OCI-LY1 (cell line): ENCODE results near the gene RFX5.

ENCODE experiments used
- H2AFZ ChIP-seq: fragments of 200-600 bp; sonication (generic), shearing (Covaris generic); 2 replicates; pipeline ENCODE4 v1.6.0; 2014; ENCODE audit warnings: antibody characterized with exemption, mild to moderate bottlenecking, low read length
- H3F3A ChIP-seq: fragments of 200-600 bp; sonication (generic), shearing (Covaris generic); 2 replicates; pipeline ENCODE4 v1.6.0; 2014; ENCODE audit warnings: mild to moderate bottlenecking, antibody characterized with exemption, low read length, moderate library complexity; ENCODE audit not compliant: insufficient read depth
- H3K27ac ChIP-seq: fragments of 200-600 bp; sonication (generic); 2 replicates; pipeline ENCODE4 v1.5.1; 2014; ENCODE audit warnings: low read length, mixed run types, mild to moderate bottlenecking, low read depth; ENCODE audit not compliant: poor library complexity, severe bottlenecking
- H3K27me3 ChIP-seq: fragments of 200-600 bp; sonication (generic); 2 replicates; pipeline ENCODE4 v1.6.0; 2014; ENCODE audit warnings: antibody characterized with exemption, mild to moderate bottlenecking, low read length, moderate library complexity; ENCODE audit not compliant: insufficient read depth
- H3K36me3 ChIP-seq: fragments of 200-600 bp; sonication (generic); 2 replicates; pipeline ENCODE4 v1.6.1; 2014; ENCODE audit warnings: mild to moderate bottlenecking, antibody characterized with exemption, low read length, moderate library complexity, mixed read lengths; ENCODE audit not compliant: insufficient read depth
- H3K4me1 ChIP-seq: fragments of 200-600 bp; sonication (generic); 2 replicates; pipeline ENCODE4 v1.5.1; 2014; ENCODE audit warnings: mild to moderate bottlenecking, low read length, moderate library complexity; ENCODE audit not compliant: insufficient read depth, severe bottlenecking
- H3K4me2 ChIP-seq: fragments of 200-600 bp; sonication (generic), shearing (Covaris generic); 2 replicates; pipeline ENCODE4 v1.6.1; 2014; ENCODE audit warnings: low read length
- H3K4me3 ChIP-seq: fragments of 200-600 bp; sonication (generic); 2 replicates; pipeline ENCODE4 v1.5.1; 2014; ENCODE audit warnings: low read length, low read depth, mild to moderate bottlenecking, mixed read lengths; ENCODE audit not compliant: poor library complexity, severe bottlenecking
- H3K79me2 ChIP-seq: fragments of 200-600 bp; shearing (Covaris generic); 2 replicates; pipeline ENCODE4 v1.6.1; 2016; ENCODE audit warnings: mixed run types, low read length, mixed read lengths; ENCODE audit not compliant: insufficient read depth
- H3K9ac ChIP-seq: fragments of 200-600 bp; sonication (generic), shearing (Covaris generic); 2 replicates; pipeline ENCODE4 v1.6.1; 2014; ENCODE audit warnings: mild to moderate bottlenecking, low read length, mixed read lengths
- H3K9me2 ChIP-seq: fragments of 200-600 bp; sonication (generic), shearing (Covaris generic); 2 replicates; pipeline ENCODE4 v1.6.1; 2014; ENCODE audit warnings: low read depth, mild to moderate bottlenecking, low read length, mixed read lengths
- H3K9me3 ChIP-seq: fragments of 200-600 bp; shearing (Covaris generic); 2 replicates; pipeline ENCODE4 v1.6.1; 2014; ENCODE audit warnings: low read length, mixed read lengths
- H4K20me1 ChIP-seq: fragments of 200-600 bp; sonication (generic), shearing (Covaris generic); 2 replicates; pipeline ENCODE4 v1.6.0; 2016; ENCODE audit warnings: mild to moderate bottlenecking, low read length; ENCODE audit not compliant: insufficient read depth
- CTCF ChIP-seq: fragments of 200-600 bp; sonication (generic), shearing (Covaris generic); IDR thresholded peaks from 2 replicates; pipeline ENCODE4 v1.5.1; 2017; ENCODE audit warnings: mild to moderate bottlenecking, antibody characterized with exemption, low read length, moderate library complexity, mixed read lengths
- EZH2 ChIP-seq: fragments of 200-600 bp; sonication (generic), shearing (Covaris generic); IDR thresholded peaks from 2 replicates; pipeline ENCODE4 v1.8.0; 2017; ENCODE audit warnings: borderline replicate concordance, mixed run types, mild to moderate bottlenecking, antibody characterized with exemption, low read length, moderate library complexity, mixed read lengths

Gene RFX5

GRCh38 chr1:151343587-151343986 lies 3.5 kb downstream of the RFX5 start:
- Histone ChIP-seq H3K9me2 (no peaks in the 10 kb centered on the region), H3K4me2 (no peak overlapping the region), H3K79me2 (no peaks in the 10 kb centered on the region), H3K4me3 (no peak overlapping the region), H3K27me3 (no peaks in the 10 kb centered on the region), H3F3A (peaks cover 7% of the 10 kb centered on the region; the same call in 1 of the 2 replicates), H3K36me3 (peaks cover 50% of the 10 kb centered on the region), H3K27ac (no peak overlapping the region), H3K9ac (no peak overlapping the region), H2AFZ (no peak overlapping the region), H3K9me3 (no peaks in the 10 kb centered on the region), H4K20me1 (no peaks in the 10 kb centered on the region), H3K4me1 (peaks cover 33% of the 10 kb centered on the region)
- TF ChIP-seq CTCF (no peak), EZH2 (no peak)

GRCh38 chr1:151342569-151342968 lies 4.5 kb downstream of the RFX5 start:
- Histone ChIP-seq H3K9me3 (no peaks in the 10 kb centered on the region), H3K4me2 (no peak overlapping the region), H3K79me2 (no peaks in the 10 kb centered on the region), H3K36me3 (peaks cover 50% of the 10 kb centered on the region), H3K4me3 (no peak overlapping the region), H3F3A (peaks cover 7% of the 10 kb centered on the region; the same call in 1 of the 2 replicates), H3K9ac (no peak overlapping the region), H2AFZ (no peak overlapping the region), H3K4me1 (peaks cover 26% of the 10 kb centered on the region), H3K27ac (no peak overlapping the region), H3K27me3 (no peaks in the 10 kb centered on the region), H4K20me1 (no peaks in the 10 kb centered on the region), H3K9me2 (no peaks in the 10 kb centered on the region)
- TF ChIP-seq EZH2 (no peak), CTCF (no peak)

GRCh38 chr1:151342021-151342420 lies 5.0 kb downstream of the RFX5 start:
- no peaks in the 10 kb centered on the region for H4K20me1 ChIP-seq
- no peaks in the 10 kb centered on the region for H3K9me2 ChIP-seq
- no peak overlapping the region for H2AFZ ChIP-seq
- peaks cover 7% of the 10 kb centered on the region; the same call in 1 of the 2 replicates for H3F3A ChIP-seq
- no peak overlapping the region for H3K9ac ChIP-seq
- TF ChIP-seq CTCF (no peak), EZH2 (no peak)
- H3K4me2 ChIP-seq, result no peak overlapping the region
- H3K27me3 ChIP-seq, result no peaks in the 10 kb centered on the region
- H3K4me1 ChIP-seq, result peaks cover 23% of the 10 kb centered on the region
- H3K9me3 ChIP-seq, result no peaks in the 10 kb centered on the region
- peaks cover 50% of the 10 kb centered on the region for H3K36me3 ChIP-seq
- peak overlapping the region; percentile 60 for H3K27ac ChIP-seq
- H3K4me3 ChIP-seq, result no peak overlapping the region
- H3K79me2 ChIP-seq, result no peaks in the 10 kb centered on the region
